Endothelial cell of umbilical vein (primary cell): ENCODE data around the gene NHLRC4. TPM values are rescaled to one million over a fixed set of nuclear protein-coding genes. Genes with fewer than 3 reads are reported as not detected.

Source experiments
- BruUV-seq: library from RNA; stranded (reverse); fragments of 400-500 nt; replicated peaks from 2 replicates; lab custom pipeline; 2021; lab: Mats Ljungman, UMichigan
- CTCF ChIA-PET: fragments of 300-600, 350-600 bp; sonication (Branson Sonifier 250); formaldehyde crosslinking; loops from one replicate; lab custom pipeline; 2021; ENCODE audit warnings: antibody characterized with exemption, inconsistent platforms; lab: Charles Lee
- POLR2A ChIA-PET: fragments of 300-600, 350-600 bp; sonication (Branson Sonifier 250); formaldehyde crosslinking; loops from one replicate; lab custom pipeline; 2021; ENCODE audit warnings: antibody characterized with exemption, inconsistent platforms; lab: Charles Lee
- DNase-seq: peaks from one replicate; pipeline ENCODE4 v3.0.0-alpha.2; 2011; ENCODE audit warnings: low read depth, low spot score
- FAIRE-seq: peaks from 2 replicates; lab custom pipeline; 2011; peaks lifted over from hg19 to GRCh38; lab: Jason Lieb, UNC
- H2AFZ ChIP-seq: 2 replicates; pipeline ENCODE4 v1.6.0; 2012; ENCODE audit warnings: low read depth, low read length, control low read depth, inconsistent platforms
- H3K27ac ChIP-seq: 2 replicates; pipeline ENCODE4 v1.5.1; 2011; ENCODE audit warnings: low read depth, mild to moderate bottlenecking, control low read depth, low read length, moderate library complexity; ENCODE audit not compliant: insufficient read depth
- H3K27me3 ChIP-seq, 2 experiments: 2 replicates each; pipeline versions ENCODE4 v1.6.0 to v1.6.1; 2011; ENCODE audit warnings: low read length in 2 of 2, mixed read lengths in 1 of 2; ENCODE audit not compliant: control insufficient read depth in 2 of 2, insufficient read depth in 2 of 2
- H3K36me3 ChIP-seq, 2 experiments: 2 replicates in 1 of 2; 3 replicates in 1 of 2; pipeline ENCODE4 v1.5.1; 2011; ENCODE audit warnings: low read length in 2 of 2, mild to moderate bottlenecking in 1 of 2, moderate library complexity in 1 of 2; ENCODE audit not compliant: control insufficient read depth in 2 of 2, insufficient read depth in 2 of 2; ENCODE audit errors: extremely low read depth in 1 of 2
- H3K4me1 ChIP-seq: 3 replicates; pipeline ENCODE4 v1.5.1; 2011; ENCODE audit warnings: mild to moderate bottlenecking, low read length; ENCODE audit not compliant: control insufficient read depth, insufficient read depth; ENCODE audit errors: extremely low read depth
- H3K4me2 ChIP-seq: 2 replicates; pipeline ENCODE4 v1.6.1; 2011; ENCODE audit warnings: low read length, control low read depth, mixed read lengths; ENCODE audit not compliant: insufficient read depth
- H3K4me3 ChIP-seq, 3 experiments: fragments of 200-600 bp in 1 of 3; sonication (generic), shearing (Covaris generic) in 1 of 3; replicated peaks in 1 of 3; 2 replicates each; pipeline ENCODE4 v1.5.1; 2011 to 2016; ENCODE audit warnings: control low read depth in 3 of 3, low read length in 3 of 3, mild to moderate bottlenecking in 2 of 3, inconsistent platforms in 1 of 3, low read depth in 1 of 3, moderate library complexity in 1 of 3; ENCODE audit not compliant: insufficient read depth in 1 of 3
- H3K79me2 ChIP-seq: 2 replicates; pipeline ENCODE4 v1.6.0; 2012; ENCODE audit warnings: low read length, inconsistent platforms; ENCODE audit not compliant: control insufficient read depth, insufficient read depth
- H3K9ac ChIP-seq: replicated peaks from 2 replicates; pipeline ENCODE3; 2011; ENCODE audit warnings: low read length, control low read depth; ENCODE audit not compliant: insufficient read depth; ENCODE audit errors: extremely low read depth
- H3K9me1 ChIP-seq: replicated peaks from 3 replicates; pipeline ENCODE4 v1.6.0; 2011; ENCODE audit warnings: mild to moderate bottlenecking, low read length; ENCODE audit not compliant: control insufficient read depth, insufficient read depth; ENCODE audit errors: extremely low read depth
- H3K9me3 ChIP-seq: replicated peaks from 2 replicates; pipeline ENCODE4 v1.5.1; 2012; ENCODE audit warnings: low read length, inconsistent platforms; ENCODE audit not compliant: control insufficient read depth, insufficient read depth
- H4K20me1 ChIP-seq: replicated peaks from 2 replicates; pipeline ENCODE3; 2011; ENCODE audit warnings: mild to moderate bottlenecking, low read length; ENCODE audit not compliant: control insufficient read depth, insufficient read depth; ENCODE audit errors: extremely low read depth
- EZH2 ChIP-seq: IDR thresholded peaks from 2 replicates; pipeline ENCODE4 v1.6.1; 2012; ENCODE audit warnings: borderline replicate concordance, low read depth, mild to moderate bottlenecking, moderate library complexity, low read length, inconsistent platforms; ENCODE audit not compliant: severe bottlenecking
- FOS ChIP-seq: IDR thresholded peaks from 2 replicates; pipeline ENCODE4 v1.6.1; 2011; ENCODE audit warnings: mild to moderate bottlenecking, low read length, moderate library complexity, borderline replicate concordance; ENCODE audit not compliant: insufficient read depth
- GATA2 ChIP-seq: IDR thresholded peaks from 2 replicates; pipeline ENCODE4 v1.7.0; 2011; ENCODE audit warnings: low read depth, mild to moderate bottlenecking, moderate library complexity, mixed read lengths, low read length; ENCODE audit not compliant: insufficient read length, insufficient read depth
- JUN ChIP-seq: IDR thresholded peaks from 2 replicates; pipeline ENCODE4 v1.6.1; 2011; ENCODE audit warnings: borderline replicate concordance, low read depth; ENCODE audit not compliant: insufficient read length, insufficient read depth
- MAX ChIP-seq: IDR thresholded peaks from 2 replicates; pipeline ENCODE4 v1.6.1; 2011; ENCODE audit not compliant: insufficient read depth, insufficient read length
- MYC ChIP-seq: IDR thresholded peaks from one replicate; pipeline ENCODE4 v1.6.1; 2011; ENCODE audit warnings: mild to moderate bottlenecking, low read depth, low read length
- POLR2A ChIP-seq: IDR thresholded peaks from 2 replicates; pipeline ENCODE4 v1.6.1; 2012; ENCODE audit warnings: low read depth, mild to moderate bottlenecking, control low read depth, low read length
- POLR2AphosphoS5 ChIP-seq: IDR thresholded peaks from 2 replicates; pipeline ENCODE4 v1.6.1; 2012; ENCODE audit warnings: low read depth, mild to moderate bottlenecking, control low read depth, low read length, moderate library complexity; ENCODE audit not compliant: insufficient read depth
- dilution Hi-C: fragments of 300-500 bp; cut with MboI; formaldehyde crosslinking; loops from one replicate; pipeline ENCODE4 v1.15.0; 2019; ENCODE audit warnings: low sequenced_read_pairs; ENCODE audit not compliant: extremely low pct_ligation_motif_present
- intact Hi-C: fragments of 100-400 bp; cut with micrococcal nuclease; formaldehyde crosslinking; loops from one replicate; pipeline ENCODE4 v1.10.0; 2022
- polyA plus RNA-seq, 4 experiments: library from polyadenylated mRNA; depleted of rRNA in 3 of 4; stranded (reverse) in 3 of 4; unstranded in 1 of 4; fragments of >200 nt; gene quantifications; 2 replicates each; pipeline versions ENCODE4 v1.2.1 to v1.2.3, GENCODE V29; 2011 to 2012; ENCODE audit warnings: missing spikeins in 1 of 4
- total RNA-seq: library from RNA; stranded (reverse); gene quantifications from 2 replicates; pipeline ENCODE4 v1.2.3, GENCODE V29; 2021
- TF ChIP-seq, protein P1 (sequence below), 2 donors: IDR thresholded peaks; 1 replicate in 1 of 2; 2 replicates in 1 of 2; pipeline ENCODE4 v1.5.1; 2011; ENCODE audit warnings: low read length in 2 of 2, mild to moderate bottlenecking in 2 of 2, moderate library complexity in 2 of 2, control low read depth in 1 of 2, inconsistent platforms in 1 of 2, low read depth in 1 of 2; ENCODE audit not compliant: insufficient read depth in 1 of 2; ENCODE audit errors: extremely low read depth in 1 of 2

NHLRC4 gene
- total and polyA plus RNA-seq, 2 donors (not counting 3 experiments of a cell fraction or from before 2014, with no cell fraction given): 0.73 to 0.94 TPM

DNA sequence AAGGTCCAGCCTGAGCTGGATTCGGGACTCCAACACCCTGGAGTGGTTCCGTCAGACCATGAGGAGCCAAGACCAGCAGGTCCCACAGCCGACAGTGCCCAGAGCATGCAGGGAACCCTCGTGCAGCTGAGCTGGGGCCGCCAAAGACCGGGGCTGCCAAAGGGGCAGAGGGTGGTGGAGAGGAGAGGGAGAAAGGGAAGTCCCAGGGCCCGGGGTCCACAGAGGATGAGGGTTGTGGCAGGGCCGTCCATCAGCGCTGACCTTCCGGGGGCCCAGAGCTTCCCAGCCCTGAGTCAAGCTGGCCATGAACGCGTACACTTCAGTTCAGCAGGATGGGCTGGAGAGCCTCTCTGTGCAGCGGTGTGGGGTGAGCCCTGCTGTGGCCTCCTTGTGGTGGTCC, 46.0 kb upstream of the NHLRC4 start:
- H3K27ac ChIP-seq: no peak overlapping the region
- FAIRE-seq (no peak), DNase-seq (no peak)
- H4K20me1 ChIP-seq: no peaks in the 10 kb centered on the region
- BruUV-seq: no TSS peak
- H3K4me2 ChIP-seq: no peak overlapping the region
- dilution Hi-C loops: no loop called here
- intact Hi-C loops: no loop called here
- no peak overlapping the region for H3K9ac ChIP-seq
- no peaks in the 10 kb centered on the region for H3K9me3 ChIP-seq
- H3K4me3 ChIP-seq: no peak overlapping the region
- H3K36me3 ChIP-seq: peaks cover 0 to 17% of the 10 kb centered on the region in 2 experiments
- no peaks in the 10 kb centered on the region for H3K27me3 ChIP-seq
- TF ChIP-seq FOS (no peak), JUN (no peak), GATA2 (no peak), MAX (no peak), POLR2A (no peak), EZH2 (no peak), MYC (no peak), POLR2AphosphoS5 (no peak)
- TF ChIP-seq, protein P1, sequence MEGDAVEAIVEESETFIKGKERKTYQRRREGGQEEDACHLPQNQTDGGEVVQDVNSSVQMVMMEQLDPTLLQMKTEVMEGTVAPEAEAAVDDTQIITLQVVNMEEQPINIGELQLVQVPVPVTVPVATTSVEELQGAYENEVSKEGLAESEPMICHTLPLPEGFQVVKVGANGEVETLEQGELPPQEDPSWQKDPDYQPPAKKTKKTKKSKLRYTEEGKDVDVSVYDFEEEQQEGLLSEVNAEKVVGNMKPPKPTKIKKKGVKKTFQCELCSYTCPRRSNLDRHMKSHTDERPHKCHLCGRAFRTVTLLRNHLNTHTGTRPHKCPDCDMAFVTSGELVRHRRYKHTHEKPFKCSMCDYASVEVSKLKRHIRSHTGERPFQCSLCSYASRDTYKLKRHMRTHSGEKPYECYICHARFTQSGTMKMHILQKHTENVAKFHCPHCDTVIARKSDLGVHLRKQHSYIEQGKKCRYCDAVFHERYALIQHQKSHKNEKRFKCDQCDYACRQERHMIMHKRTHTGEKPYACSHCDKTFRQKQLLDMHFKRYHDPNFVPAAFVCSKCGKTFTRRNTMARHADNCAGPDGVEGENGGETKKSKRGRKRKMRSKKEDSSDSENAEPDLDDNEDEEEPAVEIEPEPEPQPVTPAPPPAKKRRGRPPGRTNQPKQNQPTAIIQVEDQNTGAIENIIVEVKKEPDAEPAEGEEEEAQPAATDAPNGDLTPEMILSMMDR (IDR thresholded peaks at IDR 0.05; ENCODE audit: extremely low read depth in 1 of 2, insufficient read depth in 1 of 2, low read depth in 1 of 2, low read length in 2 of 2): no peak
- ChIA-PET POLR2A (interaction anchor here (0.5 kb wide), 1 partner anchor 119 kb away, joined by 3 read pairs; no protein-coding TSS in a partner anchor), CTCF (interaction anchor here (0.9 to 1.0 kb wide), 2 partner anchors 11 to 119 kb away, joined by 3 read pairs; partner anchors contain the start of gene DECR2)
- H3K9me1 ChIP-seq: no peaks in the 10 kb centered on the region
- no peaks in the 10 kb centered on the region for H3K79me2 ChIP-seq
- H3K4me1 ChIP-seq: peaks cover 10% of the 10 kb centered on the region
- H2AFZ ChIP-seq: no peak overlapping the region
